CD4-positive, alpha-beta T cell treated with Interleukin-21 for 1 hour (primary cell): Measurements from ENCODE around the gene COBLL1.
"Not testable (repeated sequence)": the region's sequence is repeated elsewhere in the genome, so short reads cannot be mapped to it uniquely, and the experiment has no call there.

Experiments
- DNase-seq: peaks from one replicate; pipeline ENCODE4 v3.0.0-alpha.2; 2020

Gene COBLL1

GRCh38 chr2:164784376-164784775 lies 57.2 kb downstream of the COBLL1 start:
- no peak for DNase-seq

- no peak for DNase-seq
Observed at GRCh38 chr2:164782323-164782722, 59.3 kb downstream of the COBLL1 start.

GRCh38 chr2:164781394-164781793 lies 60.2 kb downstream of the COBLL1 start:
- no peak for DNase-seq

GRCh38 chr2:164780611-164781178 lies 60.9 kb downstream of the COBLL1 start:
- DNase-seq, result no peak

- no peak for DNase-seq
Observed at GRCh38 chr2:164779383-164780057, 62.1 kb downstream of the COBLL1 start.

- DNase-seq, result no peak
Observed at GRCh38 chr2:164778723-164779122, 62.9 kb downstream of the COBLL1 start.

- DNase-seq, result no peak
Observed at GRCh38 chr2:164777847-164778461, 63.7 kb downstream of the COBLL1 start.

- no peak for DNase-seq
Observed at GRCh38 chr2:164773635-164774034, 68.0 kb downstream of the COBLL1 start.

GRCh38 chr2:164773091-164773490 lies 68.5 kb downstream of the COBLL1 start:
- no peak for DNase-seq

- DNase-seq, result no peak
Observed at GRCh38 chr2:164771897-164772296, 69.7 kb downstream of the COBLL1 start.

GRCh38 chr2:164770421-164770916 lies 71.2 kb downstream of the COBLL1 start:
- DNase-seq, result no peak

- no peak for DNase-seq
Observed at GRCh38 chr2:164766954-164767320, 74.7 kb downstream of the COBLL1 start.

GRCh38 chr2:164766216-164766953 lies 75.2 kb downstream of the COBLL1 start:
- no peak for DNase-seq

GRCh38 chr2:164764996-164765395 lies 76.6 kb downstream of the COBLL1 start:
- DNase-seq, result no peak

- no peak for DNase-seq
Observed at GRCh38 chr2:164764474-164764873, 77.1 kb downstream of the COBLL1 start.

GRCh38 chr2:164763431-164763830 lies 78.2 kb downstream of the COBLL1 start:
- no peak for DNase-seq

GRCh38 chr2:164761737-164762460 lies 79.7 kb downstream of the COBLL1 start:
- no peak for DNase-seq

GRCh38 chr2:164761201-164761600 lies 80.4 kb downstream of the COBLL1 start:
- not testable (repeated sequence) for DNase-seq

- no peak for DNase-seq
Observed at GRCh38 chr2:164760179-164760578, 81.4 kb downstream of the COBLL1 start.

- DNase-seq, result no peak
Observed at GRCh38 chr2:164757934-164758695, 83.5 kb downstream of the COBLL1 start.

GRCh38 chr2:164756773-164757172 lies 84.8 kb downstream of the COBLL1 start:
- DNase-seq, result no peak

- DNase-seq, result no peak
Observed at GRCh38 chr2:164755952-164756351, 85.7 kb downstream of the COBLL1 start.
